Loucy (cell line): ENCODE measurements around the gene CDS2.

Experiments
- CTCF ChIP-seq: fragments of 200-600 bp; sonication (generic); conservative IDR thresholded peaks from 2 replicates; pipeline ENCODE4 v1.5.1; 2014; ENCODE audit warnings: mild to moderate bottlenecking, antibody characterized with exemption, low read length
- EZH2phosphoT487 ChIP-seq: fragments of 200-600 bp; IDR thresholded peaks from 2 replicates; pipeline ENCODE4 v1.6.1; 2018; ENCODE audit warnings: antibody characterized with exemption, mild to moderate bottlenecking, moderate library complexity, borderline replicate concordance

DNA sequence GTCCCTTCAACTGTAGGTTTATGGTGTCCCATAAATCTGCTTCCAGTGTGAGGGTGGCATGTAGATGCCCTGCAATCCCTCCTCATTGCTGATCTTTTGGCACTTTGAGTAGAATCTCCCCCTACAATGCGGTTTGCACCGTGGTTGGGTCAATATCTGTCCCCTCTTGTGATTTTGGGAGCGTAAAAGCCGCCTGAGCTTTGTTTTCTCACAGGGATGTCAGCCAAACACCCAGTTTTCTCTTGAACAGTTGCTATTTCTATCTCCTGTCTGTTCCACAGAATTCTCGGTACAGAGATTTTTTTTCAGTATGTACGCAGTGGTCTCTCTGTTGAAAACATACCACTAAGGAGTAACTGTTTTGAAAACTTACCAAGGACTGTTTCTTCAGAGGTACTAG is 21.8 kb downstream of the CDS2 start:
- TF ChIP-seq CTCF (no peak), EZH2phosphoT487 (no peak)
